NT2/D1 (cell line): ENCODE measurements around the gene OPCML.

Source experiments
- DNase-seq: peaks from one replicate; pipeline ENCODE4 v3.0.0-alpha.2; 2011; ENCODE audit warnings: low read depth, low spot score
- H3K27me3 ChIP-seq: 2 replicates; pipeline ENCODE4 v1.6.0; 2011; ENCODE audit warnings: mild to moderate bottlenecking; ENCODE audit not compliant: insufficient read length, insufficient read depth
- H3K36me3 ChIP-seq: 2 replicates; pipeline ENCODE4 v1.6.1; 2011; ENCODE audit warnings: mild to moderate bottlenecking, low read length, mixed read lengths; ENCODE audit not compliant: insufficient read depth, insufficient read length
- H3K4me1 ChIP-seq: 2 replicates; pipeline ENCODE4 v1.5.1; 2011; ENCODE audit not compliant: insufficient read depth, insufficient read length
- H3K4me3 ChIP-seq: 2 replicates; pipeline ENCODE4 v1.5.1; 2011; ENCODE audit warnings: low read depth; ENCODE audit not compliant: insufficient read length
- H3K9ac ChIP-seq: 2 replicates; pipeline ENCODE4 v1.6.0; 2011; ENCODE audit warnings: low read depth; ENCODE audit not compliant: insufficient read length
- H3K9me3 ChIP-seq: 2 replicates; pipeline ENCODE4 v1.5.1; 2011; ENCODE audit warnings: mild to moderate bottlenecking, low read length; ENCODE audit not compliant: insufficient read depth
- SUZ12 ChIP-seq: IDR thresholded peaks from 2 replicates; pipeline ENCODE4 v1.6.1; 2011; ENCODE audit not compliant: insufficient read length, insufficient read depth; ENCODE audit errors: extremely low read depth
- YY1 ChIP-seq: IDR thresholded peaks from 2 replicates; pipeline ENCODE4 v1.6.1; 2011; ENCODE audit not compliant: insufficient read length, insufficient read depth
- ZNF274 ChIP-seq: IDR thresholded peaks from 2 replicates; pipeline ENCODE4 v1.6.1; 2011; ENCODE audit warnings: mild to moderate bottlenecking, low read depth, low read length

Gene OPCML

GRCh38 chr11:132665205-132665604, 867.1 kb downstream of the OPCML start:
- no peaks in the 10 kb centered on the region for H3K9me3 ChIP-seq
- TF ChIP-seq ZNF274 (no peak), SUZ12 (no peak), YY1 (no peak)

DNA sequence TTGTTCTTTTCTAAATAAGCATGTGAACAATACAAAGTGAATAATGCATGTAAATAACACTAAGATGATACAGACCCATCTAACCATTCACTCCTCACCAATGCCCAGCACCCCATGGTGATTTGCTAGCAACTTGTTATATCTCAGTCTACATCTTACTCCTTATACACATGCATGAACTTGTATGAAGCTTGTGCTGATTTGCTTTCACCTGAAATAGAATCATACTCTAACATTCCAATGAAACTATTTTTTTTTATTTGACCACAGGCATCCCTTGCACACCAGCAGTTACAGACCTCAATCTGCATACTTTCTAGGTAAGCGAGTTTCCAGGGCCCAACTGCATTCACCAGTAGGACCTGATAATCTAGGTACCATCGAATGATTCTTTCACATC, 873.6 kb downstream of the OPCML start:
- H3K9ac ChIP-seq: no peak overlapping the region

More at GRCh38 chr11:132665205-132665604, 867.1 kb downstream of the OPCML start:
- H3K27me3 ChIP-seq: no peaks in the 10 kb centered on the region
- no peak overlapping the region for H3K9ac ChIP-seq
- no peak for DNase-seq
- no peaks in the 10 kb centered on the region for H3K36me3 ChIP-seq
- no peak overlapping the region for H3K4me3 ChIP-seq
- H3K4me1 ChIP-seq: no peaks in the 10 kb centered on the region

GRCh38 chr11:132658004-132658403, 874.3 kb downstream of the OPCML start:
- Histone ChIP-seq H3K9ac (no peak overlapping the region), H3K4me3 (no peak overlapping the region), H3K9me3 (no peaks in the 10 kb centered on the region), H3K27me3 (no peaks in the 10 kb centered on the region), H3K36me3 (no peaks in the 10 kb centered on the region), H3K4me1 (no peaks in the 10 kb centered on the region)
- no peak for DNase-seq
- TF ChIP-seq SUZ12 (no peak), YY1 (no peak), ZNF274 (no peak)

More for the DNA sequence above, 873.6 kb downstream of the OPCML start:
- Histone ChIP-seq H3K27me3 (no peaks in the 10 kb centered on the region), H3K4me3 (no peak overlapping the region), H3K36me3 (no peaks in the 10 kb centered on the region), H3K9me3 (no peaks in the 10 kb centered on the region), H3K4me1 (no peaks in the 10 kb centered on the region)
- TF ChIP-seq ZNF274 (no peak), SUZ12 (no peak), YY1 (no peak)
- no peak for DNase-seq

DNA sequence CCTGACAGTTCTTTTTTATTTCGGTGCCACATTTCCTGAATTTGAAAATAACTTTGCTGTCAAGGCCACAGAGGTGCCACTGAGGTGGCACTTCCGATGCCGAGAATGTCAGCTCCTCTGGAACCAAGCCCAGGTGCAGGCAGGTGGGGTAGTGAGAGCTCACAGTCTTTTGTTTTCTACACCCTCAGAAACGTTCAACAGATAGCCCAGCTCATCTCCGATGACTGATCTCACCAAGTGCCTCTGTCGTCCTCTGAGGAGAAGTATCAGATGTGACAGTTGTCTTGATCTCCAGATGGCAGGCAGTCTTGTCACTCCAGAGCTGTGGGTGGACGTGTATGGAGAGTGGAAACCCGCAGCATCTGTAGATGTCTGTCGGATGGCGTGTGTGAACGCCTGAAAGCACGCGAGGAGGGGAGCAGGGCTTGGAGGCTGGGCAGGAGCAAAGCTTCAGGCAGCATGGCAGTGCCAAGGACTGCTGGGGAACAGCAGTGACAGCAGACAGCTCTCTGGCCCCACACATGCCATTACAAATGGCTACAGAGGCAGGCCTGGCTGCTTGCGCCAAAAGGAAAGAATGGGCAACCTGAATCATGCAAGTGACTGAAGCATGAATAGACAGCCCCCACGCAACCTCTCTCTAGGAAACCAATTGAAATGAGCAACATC, 877.0 kb downstream of the OPCML start:
- no peak for DNase-seq
- H3K9me3 ChIP-seq: no peaks in the 10 kb centered on the region
- H3K36me3 ChIP-seq: no peaks in the 10 kb centered on the region
- H3K4me3 ChIP-seq: no peak overlapping the region
- no peak for TF ChIP-seq SUZ12
- no peak for TF ChIP-seq ZNF274
- no peak for TF ChIP-seq YY1
- no peaks in the 10 kb centered on the region for H3K27me3 ChIP-seq
- H3K9ac ChIP-seq: no peak overlapping the region
- H3K4me1 ChIP-seq: no peaks in the 10 kb centered on the region

DNA sequence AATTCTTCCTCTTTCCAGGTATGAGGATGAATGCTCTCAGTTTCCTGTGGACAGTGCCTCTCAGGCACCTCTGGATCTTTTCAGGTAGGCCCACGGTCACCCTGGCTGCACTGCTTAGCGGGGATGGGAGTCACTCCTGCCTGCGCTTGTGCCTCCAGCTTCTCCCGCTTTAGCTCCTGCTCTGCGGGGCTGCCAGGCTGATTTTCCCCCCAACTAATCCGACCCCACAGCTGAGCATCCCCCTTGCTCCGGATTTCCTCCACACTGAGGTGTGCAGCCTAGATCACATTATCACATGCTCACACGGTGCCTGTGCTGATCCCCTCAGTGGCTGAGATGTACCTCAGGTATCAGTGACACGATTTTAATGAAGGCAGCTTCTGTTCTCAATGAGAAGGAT, 879.1 kb downstream of the OPCML start:
- H3K9ac ChIP-seq: no peak overlapping the region
- DNase-seq: no peak
- H3K9me3 ChIP-seq: no peaks in the 10 kb centered on the region
- TF ChIP-seq YY1 (no peak), SUZ12 (no peak), ZNF274 (no peak)
- no peaks in the 10 kb centered on the region for H3K4me1 ChIP-seq
- H3K36me3 ChIP-seq: no peaks in the 10 kb centered on the region
- no peak overlapping the region for H3K4me3 ChIP-seq
- H3K27me3 ChIP-seq: no peaks in the 10 kb centered on the region

DNA sequence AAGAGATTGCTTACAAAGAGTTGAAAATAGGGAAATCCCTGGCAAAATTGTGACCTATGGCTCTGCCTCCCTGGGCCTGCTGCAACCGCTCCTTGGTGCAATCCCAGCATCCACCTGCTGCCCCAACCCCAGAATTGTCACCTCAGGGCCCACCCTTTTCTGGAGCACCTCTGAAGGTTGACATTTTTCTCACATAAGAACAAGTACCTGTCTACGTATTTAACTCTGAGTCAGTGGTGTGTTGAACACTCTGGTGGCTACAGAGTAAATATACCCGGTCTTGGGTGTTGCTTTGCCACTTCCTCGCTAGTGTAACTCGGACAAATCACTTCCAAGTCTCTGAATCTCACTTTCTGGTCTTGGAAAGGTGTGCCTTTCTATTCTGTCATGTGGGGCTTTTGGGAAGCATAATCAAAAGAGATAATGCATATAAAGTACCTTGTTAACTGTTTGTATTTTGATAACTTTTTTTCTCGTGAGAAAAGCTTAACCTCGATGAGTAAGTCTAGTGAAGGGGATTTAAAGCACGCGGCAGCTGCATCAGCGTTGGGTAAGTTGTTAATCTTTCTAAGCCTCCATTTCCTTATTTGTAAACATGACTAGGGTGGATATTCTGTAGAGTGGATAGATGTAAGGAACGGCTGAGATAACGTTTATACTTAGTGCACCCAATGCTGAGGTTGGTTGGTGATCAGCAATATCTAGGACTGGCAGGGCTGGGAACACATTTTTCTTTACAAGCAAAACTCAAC, 881.2 kb downstream of the OPCML start:
- TF ChIP-seq ZNF274 (no peak), YY1 (no peak)
- no peak for DNase-seq
- H3K9me3 ChIP-seq: no peaks in the 10 kb centered on the region
- H3K4me3 ChIP-seq: no peak overlapping the region
- H3K9ac ChIP-seq: no peak overlapping the region
- H3K4me1 ChIP-seq: no peaks in the 10 kb centered on the region
- H3K36me3 ChIP-seq: no peaks in the 10 kb centered on the region
- H3K27me3 ChIP-seq: no peaks in the 10 kb centered on the region

- no peaks in the 10 kb centered on the region for H3K27me3 ChIP-seq
- H3K4me1 ChIP-seq: no peaks in the 10 kb centered on the region
- no peak overlapping the region for H3K9ac ChIP-seq
- H3K36me3 ChIP-seq: no peaks in the 10 kb centered on the region
- no peaks in the 10 kb centered on the region for H3K9me3 ChIP-seq
- DNase-seq: no peak
- no peak overlapping the region for H3K4me3 ChIP-seq
- TF ChIP-seq ZNF274 (no peak), YY1 (no peak), SUZ12 (no peak)
These were observed 883.0 kb downstream of the OPCML start for GRCh38 chr11:132649277-132649676.

- no peak for DNase-seq
- Histone ChIP-seq H3K36me3 (no peaks in the 10 kb centered on the region), H3K4me1 (no peaks in the 10 kb centered on the region), H3K9me3 (no peaks in the 10 kb centered on the region), H3K4me3 (no peak overlapping the region), H3K9ac (no peak overlapping the region), H3K27me3 (no peaks in the 10 kb centered on the region)
- TF ChIP-seq YY1 (no peak), ZNF274 (no peak), SUZ12 (no peak)
These were observed 883.5 kb downstream of the OPCML start for GRCh38 chr11:132648851-132649250.
